DND-41 (cell line): ENCODE data around the gene ZIC2.

Experiments used
- EZH2 ChIP-seq: IDR thresholded peaks from 3 replicates; pipeline ENCODE4 v1.6.1; 2012; ENCODE audit warnings: borderline replicate concordance, low read depth, mild to moderate bottlenecking, moderate library complexity, low read length, inconsistent platforms; ENCODE audit not compliant: severe bottlenecking
- TF ChIP-seq, protein P1 (sequence below): IDR thresholded peaks from 2 replicates; pipeline ENCODE4 v1.5.1; 2012; ENCODE audit warnings: borderline replicate concordance, low read length, moderate library complexity, mild to moderate bottlenecking; ENCODE audit not compliant: poor library complexity, severe bottlenecking; ENCODE audit errors: extremely low read depth

DNA sequence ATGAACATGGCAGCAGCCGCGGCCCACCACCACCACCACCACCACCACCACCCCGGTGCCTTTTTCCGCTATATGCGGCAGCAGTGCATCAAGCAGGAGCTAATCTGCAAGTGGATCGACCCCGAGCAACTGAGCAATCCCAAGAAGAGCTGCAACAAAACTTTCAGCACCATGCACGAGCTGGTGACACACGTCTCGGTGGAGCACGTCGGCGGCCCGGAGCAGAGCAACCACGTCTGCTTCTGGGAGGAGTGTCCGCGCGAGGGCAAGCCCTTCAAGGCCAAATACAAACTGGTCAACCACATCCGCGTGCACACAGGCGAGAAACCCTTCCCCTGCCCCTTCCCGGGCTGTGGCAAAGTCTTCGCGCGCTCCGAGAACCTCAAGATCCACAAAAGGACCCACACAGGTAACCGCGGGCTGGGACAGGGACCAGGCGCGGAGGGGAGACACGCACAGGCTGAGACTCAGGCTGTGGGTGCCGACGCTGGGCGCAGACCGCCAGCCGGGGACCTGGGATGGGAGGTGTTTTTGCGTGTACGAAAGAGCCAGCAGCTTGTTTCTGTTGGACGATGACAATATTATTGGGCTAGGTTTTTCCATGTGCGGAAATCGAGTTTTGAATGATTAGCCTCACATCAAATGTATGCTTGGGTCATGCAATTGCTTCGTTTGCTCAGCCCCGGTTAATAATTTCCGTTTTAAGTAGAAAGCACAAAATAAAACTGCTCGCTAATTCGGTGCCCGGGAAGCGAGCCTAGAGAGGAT lies 1.3 kb downstream of the ZIC2 start:
- TF ChIP-seq, protein P1, sequence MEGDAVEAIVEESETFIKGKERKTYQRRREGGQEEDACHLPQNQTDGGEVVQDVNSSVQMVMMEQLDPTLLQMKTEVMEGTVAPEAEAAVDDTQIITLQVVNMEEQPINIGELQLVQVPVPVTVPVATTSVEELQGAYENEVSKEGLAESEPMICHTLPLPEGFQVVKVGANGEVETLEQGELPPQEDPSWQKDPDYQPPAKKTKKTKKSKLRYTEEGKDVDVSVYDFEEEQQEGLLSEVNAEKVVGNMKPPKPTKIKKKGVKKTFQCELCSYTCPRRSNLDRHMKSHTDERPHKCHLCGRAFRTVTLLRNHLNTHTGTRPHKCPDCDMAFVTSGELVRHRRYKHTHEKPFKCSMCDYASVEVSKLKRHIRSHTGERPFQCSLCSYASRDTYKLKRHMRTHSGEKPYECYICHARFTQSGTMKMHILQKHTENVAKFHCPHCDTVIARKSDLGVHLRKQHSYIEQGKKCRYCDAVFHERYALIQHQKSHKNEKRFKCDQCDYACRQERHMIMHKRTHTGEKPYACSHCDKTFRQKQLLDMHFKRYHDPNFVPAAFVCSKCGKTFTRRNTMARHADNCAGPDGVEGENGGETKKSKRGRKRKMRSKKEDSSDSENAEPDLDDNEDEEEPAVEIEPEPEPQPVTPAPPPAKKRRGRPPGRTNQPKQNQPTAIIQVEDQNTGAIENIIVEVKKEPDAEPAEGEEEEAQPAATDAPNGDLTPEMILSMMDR = no peak
- no peak for TF ChIP-seq EZH2
